M059J (cell line): ENCODE data around the gene VWA3B. TPM values are rescaled to one million over a fixed set of nuclear protein-coding genes. Genes with fewer than 3 reads are reported as not detected.
"Not testable (repeated sequence)": the region's sequence is repeated elsewhere in the genome, so short reads cannot be mapped to it uniquely, and the experiment has no call there.

ENCODE experiments used
- DNase-seq: peaks from one replicate; pipeline ENCODE4 v3.0.0-alpha.2; 2012; ENCODE audit warnings: low read depth
- total RNA-seq: library from RNA; depleted of rRNA; stranded (reverse); fragments of >200 nt; shearing (Covaris generic); gene quantifications from 2 replicates; pipeline ENCODE4 v1.2.3, GENCODE V29; 2014

Gene VWA3B
- total RNA-seq, 1 experiment from 2014 or later, result not detected

DNA sequence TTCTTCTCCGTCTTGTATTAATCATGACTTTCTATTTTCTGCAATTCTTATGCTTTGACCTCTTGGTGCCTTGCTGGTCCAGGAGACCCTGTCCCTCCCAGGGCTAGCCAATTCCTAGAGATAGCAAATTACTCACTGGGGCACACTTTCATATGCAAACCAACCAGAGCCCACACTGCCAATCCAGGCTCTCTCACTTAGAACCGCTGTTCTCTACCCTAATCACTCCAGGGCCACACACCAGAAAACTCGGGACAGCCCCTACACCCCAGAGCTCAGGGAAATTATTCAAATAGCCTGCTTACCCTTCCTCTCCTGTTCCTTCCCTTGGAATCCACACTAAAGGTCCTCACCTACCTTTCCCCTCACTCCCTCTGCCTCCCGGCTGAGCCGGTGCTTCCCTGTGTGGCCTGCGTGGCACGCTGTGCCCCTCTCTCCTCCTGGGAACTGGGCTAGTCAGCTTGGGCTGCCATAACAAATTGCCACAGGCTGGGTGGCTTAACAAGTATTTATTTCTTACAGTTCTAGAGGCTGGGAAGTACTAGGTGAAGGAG lies 41.7 kb downstream of the VWA3B start:
- DNase-seq, result no peak

DNA sequence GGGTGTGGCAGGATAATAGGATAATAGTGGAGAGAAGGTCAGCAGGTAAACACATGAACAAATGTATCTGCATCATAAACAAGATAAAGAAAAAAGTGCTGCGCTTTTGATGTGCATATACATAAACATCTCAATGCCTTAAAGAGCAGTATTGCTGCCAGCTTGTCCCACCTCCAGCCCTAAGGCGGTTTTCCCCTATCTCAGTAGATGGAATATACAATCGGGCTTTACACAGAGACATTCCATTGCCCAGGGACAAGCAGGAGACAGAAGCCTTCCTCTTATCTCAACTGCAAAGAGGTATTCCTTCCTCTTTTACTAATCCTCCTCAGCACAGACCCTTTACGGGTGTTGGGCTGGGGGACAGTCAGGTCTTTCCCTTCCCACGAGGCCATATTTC lies 43.1 kb downstream of the VWA3B start:
- not testable (repeated sequence) for DNase-seq

DNA sequence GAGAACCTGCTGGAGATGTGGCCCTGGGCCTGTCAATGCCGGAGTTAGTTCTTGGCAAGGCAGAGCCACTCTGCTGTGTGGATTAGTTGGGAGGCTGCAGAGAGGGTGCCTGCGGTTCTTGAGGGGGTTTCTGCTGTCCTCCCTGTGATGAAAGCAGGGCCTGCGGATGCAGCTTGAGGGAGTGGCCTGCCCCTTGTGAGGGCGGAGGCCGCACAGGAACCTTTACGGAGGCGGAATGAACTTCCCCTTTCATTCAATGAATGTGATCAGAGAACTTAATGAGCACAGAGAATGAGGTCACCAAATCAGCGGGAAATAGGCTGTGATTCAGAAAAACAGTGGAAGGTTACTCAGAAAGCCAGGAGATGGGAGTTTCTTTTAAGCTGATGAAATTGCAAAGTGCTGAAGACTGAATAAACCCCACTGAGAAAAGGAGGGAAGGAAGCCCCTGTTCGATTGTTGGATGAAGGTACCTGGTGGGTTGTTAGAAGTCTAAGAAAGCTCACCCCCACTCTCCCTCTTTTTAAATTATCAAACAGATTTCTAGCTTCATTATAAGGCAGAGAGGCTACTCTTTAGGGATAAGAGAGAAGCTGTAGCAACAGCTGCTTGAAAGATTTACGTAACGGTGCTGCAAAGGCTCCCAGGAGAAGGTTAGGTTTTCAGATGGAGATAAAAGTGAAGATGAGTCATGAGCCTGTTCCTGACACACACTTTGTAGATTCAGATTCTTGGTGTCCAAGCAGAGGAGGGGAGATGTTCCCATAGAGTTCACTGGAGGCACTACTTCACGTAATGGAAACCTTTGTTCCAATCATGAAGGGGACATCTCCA lies 47.4 kb downstream of the VWA3B start:
- DNase-seq, result no peak

DNA sequence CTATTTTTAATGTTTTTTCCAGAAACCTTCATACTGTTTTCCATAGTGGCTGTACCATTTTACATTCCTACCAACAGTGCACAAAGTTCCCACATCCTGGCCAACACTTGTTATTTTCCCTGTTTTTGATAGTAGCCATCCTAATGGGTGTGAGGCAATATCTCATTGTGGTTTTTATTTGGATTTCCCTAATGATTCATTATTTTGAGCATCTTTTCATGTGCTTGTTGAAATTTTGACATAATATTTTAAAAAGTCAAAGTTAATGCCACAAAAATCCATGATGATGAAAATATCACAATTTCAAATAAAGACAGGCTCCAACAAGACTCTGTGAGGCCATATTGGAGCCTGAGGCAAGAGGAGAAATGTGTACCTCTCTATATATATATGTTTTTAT lies 50.2 kb downstream of the VWA3B start:
- DNase-seq, result no peak

DNA sequence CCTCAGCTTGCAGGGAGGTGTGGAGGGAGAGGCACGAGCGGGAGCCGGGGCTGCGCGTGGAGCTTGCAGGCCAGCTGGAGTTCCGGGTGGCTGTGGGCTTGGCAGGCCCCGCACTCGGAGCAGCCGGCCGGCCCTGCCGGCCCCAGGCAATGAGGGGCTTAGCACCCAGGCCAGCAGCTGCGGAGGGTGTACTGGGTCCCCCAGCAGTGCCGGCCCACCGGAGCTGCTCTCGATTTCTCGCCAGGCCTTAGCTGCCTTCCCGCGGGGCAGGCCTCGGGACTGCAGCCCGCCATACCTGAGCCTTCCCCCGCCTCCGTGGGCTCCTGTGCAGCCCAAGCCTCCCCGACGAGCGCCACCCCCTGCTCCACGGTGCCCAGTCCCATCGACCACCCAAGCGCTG lies 52.0 kb downstream of the VWA3B start:
- not testable (repeated sequence) for DNase-seq

DNA sequence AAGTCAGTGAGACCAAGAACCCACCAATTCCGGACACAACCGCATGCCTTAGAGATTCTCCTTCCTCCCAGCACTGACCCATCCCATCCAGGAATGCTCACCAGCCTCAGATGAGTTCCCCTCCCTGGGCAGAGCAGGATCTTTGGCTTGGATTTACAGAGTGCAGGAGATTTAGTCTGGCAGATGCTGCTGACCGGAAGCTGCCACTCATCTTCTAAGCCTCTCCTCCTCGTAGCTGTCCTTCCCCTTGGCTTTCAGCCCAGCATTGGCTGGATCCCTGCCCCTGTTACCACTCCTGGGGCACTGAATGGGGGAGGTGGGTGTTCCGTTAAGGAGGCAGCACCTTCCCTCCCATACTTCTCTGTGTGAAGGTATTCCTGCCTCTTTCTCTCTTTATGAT lies 53.2 kb downstream of the VWA3B start:
- DNase-seq, result no peak

DNA sequence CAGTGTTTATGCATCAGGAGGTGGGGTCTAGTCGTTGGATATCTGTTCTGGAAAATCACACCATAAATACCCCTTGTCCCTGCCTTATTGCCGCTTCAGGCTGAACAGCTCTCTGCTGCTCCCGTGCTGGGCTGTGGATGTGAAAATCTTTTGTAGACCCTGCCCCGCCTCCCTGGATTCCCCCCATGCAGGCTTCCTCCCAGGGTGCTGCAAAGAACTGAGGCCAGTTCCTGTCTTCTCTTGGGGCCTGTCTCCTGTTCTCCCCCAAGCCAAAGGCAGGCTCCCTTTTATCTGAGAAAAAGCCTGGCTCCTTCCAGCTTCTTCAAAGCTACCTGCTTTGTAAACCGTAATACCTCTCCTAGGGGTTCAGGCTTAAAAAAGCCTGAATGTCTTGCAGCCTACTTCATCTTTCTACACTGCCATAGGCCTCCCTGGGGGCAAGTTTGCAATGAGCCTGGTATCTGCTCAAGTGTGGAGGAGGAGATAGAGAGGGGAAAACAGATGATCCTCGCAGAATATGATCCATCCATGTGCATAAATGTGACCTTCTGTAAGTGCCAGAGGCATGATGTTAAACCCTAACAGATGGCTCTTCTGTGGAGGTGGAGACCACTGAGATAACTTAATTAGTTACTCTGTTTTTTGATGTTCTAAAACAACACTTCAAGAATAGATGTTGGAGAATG lies 55.3 kb downstream of the VWA3B start:
- DNase-seq, result no peak

DNA sequence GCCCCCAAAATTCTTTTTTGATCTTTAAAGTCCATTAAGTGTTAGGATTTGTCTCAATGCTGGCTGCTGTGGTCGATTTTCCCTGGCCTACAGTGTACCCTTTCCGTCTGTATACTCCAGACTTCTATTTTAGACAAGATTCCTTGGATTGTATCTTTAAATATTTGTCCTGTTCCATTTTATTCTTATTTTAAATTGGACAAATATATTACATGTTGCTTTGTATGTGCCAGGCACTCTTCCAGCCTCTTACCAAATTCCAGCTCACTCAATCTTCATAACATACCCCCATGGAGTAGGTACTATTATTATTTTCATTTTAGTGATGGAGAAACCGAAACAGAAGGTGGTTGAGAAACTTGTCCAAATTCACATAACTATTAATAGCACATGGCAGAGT lies 58.1 kb downstream of the VWA3B start:
- DNase-seq, result no peak

DNA sequence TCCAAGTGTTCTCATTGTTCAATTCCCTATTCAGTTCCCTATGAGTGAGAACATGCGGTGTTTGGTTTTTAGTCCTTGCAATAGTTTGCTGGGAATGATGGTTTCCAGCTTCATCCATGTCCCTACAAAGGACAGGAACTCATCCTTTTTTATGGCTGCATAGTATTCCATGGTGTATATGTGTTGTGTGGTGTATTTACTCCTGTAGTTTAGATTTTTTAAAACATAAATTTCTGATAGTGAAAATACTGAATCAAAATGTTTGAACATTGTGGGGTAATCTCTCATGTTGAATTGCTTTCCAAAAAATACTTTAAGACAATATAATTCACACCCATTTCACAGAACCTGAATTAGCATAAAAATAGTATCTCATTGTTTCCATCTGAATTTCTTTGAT lies 60.9 kb downstream of the VWA3B start:
- not testable (repeated sequence) for DNase-seq

DNA sequence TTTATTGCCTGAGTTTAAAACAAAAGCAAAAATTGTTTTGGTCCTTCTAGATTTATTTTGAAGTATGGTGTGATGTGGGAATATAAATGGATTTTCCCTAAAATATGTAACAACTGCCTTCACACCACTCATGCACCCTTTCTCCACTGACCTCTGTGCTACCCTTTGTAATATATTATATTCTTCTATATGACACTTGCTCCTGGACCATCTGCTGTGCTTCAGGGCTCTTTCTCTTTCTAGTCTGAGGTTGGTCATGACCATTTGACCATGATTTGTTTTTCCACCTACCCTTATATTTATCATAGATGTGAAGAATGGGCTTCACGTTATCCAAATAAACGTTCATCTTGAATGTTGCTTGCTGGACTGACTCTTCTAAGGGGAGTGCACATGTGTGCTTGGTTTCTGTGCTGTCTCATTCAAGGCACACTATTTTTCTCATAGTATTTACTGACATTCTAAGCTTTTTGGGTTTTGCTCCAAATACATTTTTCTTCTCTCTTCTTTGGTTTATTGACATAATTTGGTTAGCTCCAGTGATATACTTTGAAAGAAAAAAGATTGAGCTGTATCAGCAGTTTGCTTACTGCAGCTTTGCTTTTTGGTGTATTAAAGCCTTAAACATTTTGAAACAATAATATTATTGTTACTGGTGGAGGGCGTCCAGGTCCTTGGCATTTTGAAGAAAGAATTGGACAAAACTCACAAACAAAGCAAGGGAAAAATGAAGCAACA lies 61.8 kb downstream of the VWA3B start:
- no peak for DNase-seq

DNA sequence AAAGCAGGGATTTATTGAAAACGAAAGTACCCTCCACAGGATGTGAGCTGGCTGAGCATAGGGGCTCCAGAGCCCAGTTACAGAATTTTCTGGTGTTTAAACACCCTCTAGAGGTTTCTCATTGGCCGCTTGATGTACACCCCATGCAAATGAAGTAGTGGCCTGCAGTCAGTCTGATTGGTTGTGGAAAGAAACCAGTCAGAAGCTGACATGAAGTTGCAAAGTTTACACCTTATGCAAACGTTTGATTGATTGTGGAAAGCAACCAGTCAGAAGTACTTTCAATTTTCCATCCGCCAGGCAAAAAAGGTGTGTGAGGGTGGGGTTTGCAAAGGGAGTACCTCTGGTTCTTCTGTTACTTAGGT lies 62.3 kb downstream of the VWA3B start:
- DNase-seq, result peak; percentile 84

DNA sequence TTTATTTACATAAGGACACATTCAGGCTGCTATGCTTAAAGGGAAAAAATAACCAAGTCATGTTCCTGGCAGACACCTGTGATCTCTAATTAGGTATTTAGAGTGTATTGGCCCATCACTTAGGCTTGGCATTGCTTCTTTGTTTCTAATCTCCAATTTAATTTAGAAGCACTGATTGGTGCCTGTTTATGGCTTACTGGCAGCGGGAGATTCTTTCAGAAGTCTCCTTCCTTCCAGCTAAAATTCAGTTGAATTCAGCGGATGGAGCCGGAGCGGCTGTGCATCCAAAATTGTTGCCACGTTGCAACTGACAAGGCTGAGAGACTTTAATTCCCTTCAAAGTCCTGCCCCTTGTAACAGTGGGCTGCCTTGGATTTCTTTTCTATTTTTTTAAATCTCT lies 66.5 kb downstream of the VWA3B start:
- no peak for DNase-seq

DNA sequence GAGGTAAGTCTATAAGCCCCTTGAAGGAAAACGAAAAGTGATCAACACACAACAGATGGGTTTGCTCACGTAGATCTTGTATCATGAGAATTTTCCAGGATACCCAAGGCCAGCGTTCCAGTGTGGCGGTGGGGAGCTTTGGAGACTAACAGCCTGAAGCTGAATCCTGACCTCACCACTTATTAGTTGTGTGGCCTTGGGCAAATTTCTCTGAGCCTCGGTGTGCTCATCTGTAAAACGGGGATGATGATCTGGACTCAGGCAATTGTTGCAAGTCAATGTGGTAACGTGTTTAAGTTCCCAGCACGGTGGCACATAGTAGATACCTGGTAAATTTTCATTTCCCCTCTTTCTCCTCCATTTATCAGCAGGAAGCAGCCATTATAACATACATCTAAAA lies 68.3 kb downstream of the VWA3B start:
- DNase-seq, result no peak

DNA sequence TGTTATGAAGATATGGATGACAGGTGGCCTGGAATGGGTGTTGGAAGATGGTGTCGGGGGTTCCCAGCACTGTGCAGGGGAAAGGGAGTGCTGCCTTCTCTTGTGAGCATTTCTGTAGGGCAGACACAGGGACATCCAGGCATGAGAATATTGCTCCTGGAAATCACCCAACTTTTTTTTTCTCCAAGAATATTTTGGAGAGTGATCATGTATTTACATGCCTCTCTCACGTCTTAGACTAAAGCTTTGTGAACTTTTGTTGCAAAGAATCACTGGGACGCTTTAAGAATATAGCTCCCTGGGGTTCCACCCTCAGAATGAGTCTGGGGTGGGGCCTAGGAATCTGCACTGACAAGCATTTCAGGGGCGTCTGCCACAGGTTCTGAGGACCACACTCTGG lies 68.7 kb downstream of the VWA3B start:
- DNase-seq, result no peak

DNA sequence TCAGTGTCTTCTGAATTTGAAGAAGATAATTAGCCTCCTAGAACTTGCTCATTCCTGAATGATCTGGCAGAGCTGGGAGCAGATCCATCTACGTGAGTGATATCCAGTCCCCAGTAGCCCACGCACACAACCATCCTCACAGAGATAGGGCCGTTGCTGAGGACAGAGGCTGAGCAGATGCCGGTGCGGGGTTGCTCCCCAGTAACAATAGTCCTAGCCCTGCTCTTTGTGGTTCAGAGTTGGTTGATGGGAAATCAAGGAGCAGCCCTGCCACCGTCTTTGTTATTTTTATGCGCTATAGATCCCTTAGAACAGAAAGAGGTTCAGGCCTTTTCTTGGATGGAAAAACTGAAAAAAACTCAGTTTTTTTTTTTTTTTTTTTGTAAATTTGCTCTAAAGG lies 69.3 kb downstream of the VWA3B start:
- no peak for DNase-seq

DNA sequence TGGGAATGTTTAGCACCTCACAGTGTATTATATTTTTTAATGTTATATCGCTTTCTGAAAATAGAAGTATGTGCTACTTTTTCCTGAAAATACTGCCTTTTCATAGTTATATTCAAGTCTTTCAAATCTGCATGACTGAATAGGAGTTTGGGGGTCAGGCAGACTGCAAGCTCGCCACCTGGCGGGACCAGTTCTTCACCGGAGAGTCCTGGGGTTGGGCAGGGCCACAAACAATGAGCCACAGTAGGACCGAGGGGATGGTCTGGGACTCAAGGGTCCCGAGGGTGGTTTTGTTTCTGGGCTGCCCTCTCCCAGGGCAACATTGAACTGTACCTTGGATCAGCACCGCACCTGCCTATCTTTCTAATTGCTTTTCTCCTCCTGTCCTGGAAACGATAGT lies 70.6 kb downstream of the VWA3B start:
- no peak for DNase-seq

DNA sequence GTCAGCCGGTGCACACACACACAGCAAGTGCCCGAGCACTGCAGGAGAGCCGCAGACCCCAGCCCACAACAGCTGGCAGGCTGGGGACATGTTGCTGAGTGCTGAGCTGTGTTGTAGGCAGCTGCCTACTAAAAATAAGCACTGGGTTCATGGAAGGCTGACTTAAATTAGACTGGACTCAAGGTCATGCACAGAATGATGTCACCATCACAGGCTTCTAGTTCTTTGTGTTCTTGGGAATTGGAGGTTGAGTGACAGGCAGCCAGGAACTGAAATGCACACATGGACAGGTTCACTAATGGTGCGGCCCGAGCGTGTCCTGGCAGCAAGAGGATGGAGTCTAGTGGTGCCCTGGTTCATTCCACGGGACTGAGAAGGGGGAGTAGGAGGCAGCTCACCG lies 71.3 kb downstream of the VWA3B start:
- DNase-seq, result no peak

DNA sequence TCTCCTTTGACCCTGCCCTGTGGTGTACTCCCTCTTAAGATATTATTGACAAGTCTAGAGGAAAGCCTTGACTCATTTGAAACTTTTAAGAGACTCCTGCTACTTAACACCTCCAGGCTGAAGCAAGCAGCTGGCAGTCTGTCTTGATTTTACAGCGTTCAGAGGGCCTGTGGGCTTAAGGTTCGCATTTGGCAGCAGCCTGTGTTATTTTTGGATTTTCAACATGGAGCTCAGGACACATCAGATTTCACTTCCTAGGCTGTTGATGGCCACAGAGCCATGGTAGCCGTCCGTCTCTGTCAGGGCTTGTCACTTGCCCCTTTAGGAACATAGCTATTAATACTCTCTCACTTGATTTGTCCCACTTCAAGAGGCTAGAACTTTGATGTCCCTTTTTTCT lies 73.6 kb downstream of the VWA3B start:
- DNase-seq, result no peak

DNA sequence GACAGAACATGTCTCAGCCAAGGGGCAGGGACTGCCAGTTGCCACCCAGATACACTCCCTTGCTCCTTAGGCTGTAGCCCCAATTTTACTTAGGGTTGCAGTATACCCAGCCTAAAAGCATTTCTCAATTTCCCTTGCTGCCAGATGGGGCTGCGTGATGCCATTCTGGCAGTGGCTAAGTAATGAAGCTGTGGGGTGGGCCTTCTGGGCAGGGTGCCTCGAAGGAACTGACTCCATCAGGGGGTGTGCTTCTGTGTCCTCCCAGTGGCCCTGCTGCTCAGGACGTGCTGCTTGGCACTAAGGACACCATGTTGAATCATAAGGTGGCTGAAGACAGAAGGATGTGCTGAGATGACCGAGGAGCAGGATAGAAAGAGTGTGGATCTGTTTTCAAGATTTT lies 74.2 kb downstream of the VWA3B start:
- no peak for DNase-seq

DNA sequence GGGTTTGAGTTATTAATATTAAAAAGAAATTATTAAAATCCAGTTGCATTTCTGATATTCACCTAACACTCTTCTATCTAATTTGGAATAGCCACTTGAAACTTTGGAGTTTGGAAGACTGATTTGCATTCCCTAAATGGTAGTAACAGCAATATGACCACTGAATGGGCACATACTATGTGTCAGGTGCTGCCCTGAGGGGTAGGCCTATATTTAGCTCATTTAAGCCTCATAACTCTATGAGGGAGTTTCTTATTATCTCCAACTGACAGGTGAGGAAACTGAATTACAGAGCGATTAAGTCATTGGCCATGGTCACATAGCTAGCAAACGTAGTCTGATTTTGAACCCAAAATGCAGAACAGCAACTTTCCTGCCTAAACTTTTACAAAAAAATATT lies 77.3 kb downstream of the VWA3B start:
- DNase-seq, result no peak

DNA sequence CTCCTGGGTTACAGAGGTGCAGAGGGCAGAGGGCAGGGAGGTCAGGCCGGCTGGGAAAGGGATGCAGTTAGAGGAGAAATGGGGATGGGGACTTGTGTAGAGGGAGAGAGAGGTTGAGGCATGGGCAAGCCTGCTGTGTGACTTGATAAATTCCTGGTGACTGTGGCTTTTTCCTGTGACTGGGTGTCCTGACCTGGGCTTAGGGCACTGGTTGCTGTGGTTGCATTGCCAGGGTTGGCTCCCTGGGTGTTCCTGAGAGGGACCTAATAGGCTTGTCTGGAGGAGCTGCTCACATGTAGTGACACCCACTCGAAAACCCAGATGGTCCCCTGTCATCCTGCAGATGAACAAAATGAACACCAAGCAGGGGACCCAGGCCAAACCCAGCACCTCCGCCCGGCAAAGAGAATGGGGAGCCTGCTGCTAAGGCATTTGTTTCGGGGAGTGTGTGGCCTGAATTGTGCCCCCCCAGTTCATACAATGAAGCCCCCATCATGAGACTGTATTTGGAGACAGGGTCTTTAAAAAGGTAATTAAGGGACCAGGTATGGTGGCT lies 78.6 kb downstream of the VWA3B start:
- DNase-seq, result no peak

DNA sequence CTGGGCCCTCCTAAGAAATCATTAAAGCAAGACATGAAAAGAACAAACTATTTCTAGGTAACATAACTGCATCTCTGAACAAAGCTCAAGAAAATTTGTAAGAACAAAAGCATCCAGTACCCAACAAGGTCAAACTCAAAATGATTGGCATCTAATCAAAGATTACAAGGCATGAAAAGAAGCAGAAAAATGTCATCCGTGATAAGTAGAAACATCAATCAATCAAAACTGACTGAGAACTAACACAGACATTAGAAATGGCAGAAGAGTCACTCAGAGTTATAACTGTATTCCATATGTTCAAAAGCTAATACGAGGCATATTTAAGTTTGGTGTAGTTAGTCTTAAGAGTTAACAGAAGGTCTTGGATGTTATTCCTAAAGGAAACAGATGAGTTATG lies 80.9 kb downstream of the VWA3B start:
- no peak for DNase-seq
